ENCODE results near the gene MUC16.
A peak's percentile ranks its signal among the peaks of the same experiment; 100 is the strongest.
"Not testable (repeated sequence)": the region's sequence is repeated elsewhere in the genome, so short reads cannot be mapped to it uniquely, and the experiment has no call there.

The MUC16 gene

DNA sequence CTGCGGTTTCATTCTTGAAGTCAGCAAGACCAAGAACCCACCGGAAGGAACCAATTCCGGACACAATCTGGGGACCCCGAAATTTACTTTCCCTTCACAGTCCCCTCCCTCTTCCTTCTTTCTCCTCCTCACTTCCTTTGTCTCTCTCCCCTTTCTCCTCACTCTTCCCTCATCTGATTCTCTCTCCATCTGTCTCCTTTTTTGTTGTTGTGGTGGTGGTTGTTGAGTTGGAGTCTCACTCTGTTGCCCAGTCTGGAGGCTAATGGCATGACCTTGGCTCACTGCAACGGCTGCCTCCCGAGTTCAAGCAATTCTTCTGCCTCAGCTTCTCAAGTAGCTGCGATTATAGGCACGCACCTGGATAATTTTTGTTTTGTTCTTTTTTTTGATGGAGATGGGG lies 44.0 kb upstream of the MUC16 start:
- Histone ChIP-seq H3K27ac (ENCODE audit: low read depth, low read length) (peak overlapping the region; percentile 57), H3K79me1 (ENCODE audit: low read length) (no peaks in the 10 kb centered on the region), H3K4ac (ENCODE audit: low read depth, low read length) (no peak overlapping the region), H4K8ac (ENCODE audit: low read depth, low read length) (no peak overlapping the region), H3K4me1 (ENCODE audit: control insufficient read depth, low read depth, low read length) (no peaks in the 10 kb centered on the region), H3K18ac (ENCODE audit: low read length) (no peak overlapping the region), H3K79me2 (ENCODE audit: control insufficient read depth, insufficient read depth, low read length) (no peaks in the 10 kb centered on the region), H4K5ac (ENCODE audit: low read length) (no peak overlapping the region), H3K56ac (ENCODE audit: low read length) (peak overlapping the region; percentile 7), H2AK5ac (ENCODE audit: low read length) (no peak overlapping the region), H3K27me3 (ENCODE audit: insufficient read depth, low read length, poor library complexity) (no peaks in the 10 kb centered on the region), H3K9ac (ENCODE audit: low read length) (no peak overlapping the region), H2BK5ac (ENCODE audit: low read length) (no peak overlapping the region), H3K4me2 (ENCODE audit: low read length) (no peak overlapping the region), H2BK120ac (ENCODE audit: low read depth, low read length) (no peak overlapping the region), H3K23ac (ENCODE audit: low read length) (no peak overlapping the region), H3K36me3 (ENCODE audit: control insufficient read depth, insufficient read depth, low read length) (no peaks in the 10 kb centered on the region), H2BK15ac (replicated peaks; ENCODE audit: low read depth) (no peak overlapping the region), H3K4me3 (ENCODE audit: low read length) (no peak overlapping the region)
- no peak for DNase-seq
- no CpG with 5 or more reads among the region's 8 CpGs for WGBS (ENCODE audit: extremely low coverage, insufficient coverage, low lambda C conversion rate)

DNA sequence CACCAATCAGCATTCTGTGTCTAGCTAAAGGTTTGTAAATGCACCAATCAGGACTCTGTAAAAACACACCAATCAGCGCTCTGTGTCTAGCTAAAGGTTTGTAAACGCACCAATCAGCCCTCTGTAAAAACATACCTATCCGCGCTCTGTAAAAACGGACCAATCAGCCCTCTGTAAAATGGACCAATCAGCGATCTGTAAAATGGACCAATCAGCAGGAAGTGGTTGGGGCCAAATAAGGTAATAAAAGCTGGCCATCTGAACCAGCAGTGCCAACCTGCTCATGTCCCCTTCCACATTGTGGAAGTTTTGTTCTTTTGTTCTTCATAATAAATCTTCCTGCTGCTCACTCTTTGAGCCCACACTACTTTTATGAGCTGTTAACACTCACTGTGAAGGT lies 43.5 kb upstream of the MUC16 start:
- not testable (repeated sequence) for H3K79me1 ChIP-seq (ENCODE audit: low read length); H4K5ac ChIP-seq (ENCODE audit: low read length); H3K27me3 ChIP-seq (ENCODE audit: insufficient read depth, low read length, poor library complexity); H2BK15ac ChIP-seq (replicated peaks; ENCODE audit: low read depth); H2BK120ac ChIP-seq (ENCODE audit: low read depth, low read length); DNase-seq; H3K36me3 ChIP-seq (ENCODE audit: control insufficient read depth, insufficient read depth, low read length); H3K79me2 ChIP-seq (ENCODE audit: control insufficient read depth, insufficient read depth, low read length); H3K4me1 ChIP-seq (ENCODE audit: control insufficient read depth, low read depth, low read length); H2AK5ac ChIP-seq (ENCODE audit: low read length); H3K9ac ChIP-seq (ENCODE audit: low read length); H3K18ac ChIP-seq (ENCODE audit: low read length); H3K4ac ChIP-seq (ENCODE audit: low read depth, low read length); H4K8ac ChIP-seq (ENCODE audit: low read depth, low read length); H3K27ac ChIP-seq (ENCODE audit: low read depth, low read length); H2BK5ac ChIP-seq (ENCODE audit: low read length); H3K23ac ChIP-seq (ENCODE audit: low read length); H3K4me2 ChIP-seq (ENCODE audit: low read length); H3K4me3 ChIP-seq (ENCODE audit: low read length); H3K56ac ChIP-seq (ENCODE audit: low read length)
- no CpG with 5 or more reads among the region's 6 CpGs for WGBS (ENCODE audit: extremely low coverage, insufficient coverage, low lambda C conversion rate)

DNA sequence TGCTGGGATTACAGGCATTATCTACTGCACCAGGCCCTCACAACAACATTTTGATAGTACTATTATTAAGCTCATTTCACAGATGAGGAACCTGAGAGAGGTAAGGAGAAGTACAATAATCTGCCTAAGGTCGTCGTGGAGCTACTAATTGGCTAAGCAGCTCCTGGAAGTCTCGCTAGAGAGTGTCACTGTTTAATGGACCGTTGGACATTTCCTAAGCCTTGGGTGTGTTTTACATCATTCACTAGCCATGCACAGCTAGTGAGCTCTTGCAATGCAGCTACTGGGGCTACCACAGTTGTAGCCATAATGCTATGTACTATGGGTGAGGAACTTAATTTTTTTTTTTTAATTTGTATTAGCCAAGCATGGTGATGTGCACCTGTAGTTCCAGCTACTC lies 42.7 kb upstream of the MUC16 start:
- Histone ChIP-seq H4K5ac (ENCODE audit: low read length) (no peak overlapping the region), H3K79me1 (ENCODE audit: low read length) (no peaks in the 10 kb centered on the region), H3K4me2 (ENCODE audit: low read length) (no peak overlapping the region), H2BK120ac (ENCODE audit: low read depth, low read length) (no peak overlapping the region), H3K27ac (ENCODE audit: low read depth, low read length) (no peak overlapping the region), H3K23ac (ENCODE audit: low read length) (no peak overlapping the region), H4K8ac (ENCODE audit: low read depth, low read length) (no peak overlapping the region), H2AK5ac (ENCODE audit: low read length) (no peak overlapping the region), H3K9ac (ENCODE audit: low read length) (no peak overlapping the region), H3K4me3 (ENCODE audit: low read length) (no peak overlapping the region), H3K4ac (ENCODE audit: low read depth, low read length) (no peak overlapping the region), H2BK15ac (replicated peaks; ENCODE audit: low read depth) (no peak overlapping the region), H2BK5ac (ENCODE audit: low read length) (no peak overlapping the region), H3K18ac (ENCODE audit: low read length) (no peak overlapping the region), H3K27me3 (ENCODE audit: insufficient read depth, low read length, poor library complexity) (no peaks in the 10 kb centered on the region), H3K56ac (ENCODE audit: low read length) (no peak overlapping the region), H3K79me2 (ENCODE audit: control insufficient read depth, insufficient read depth, low read length) (no peaks in the 10 kb centered on the region), H3K36me3 (ENCODE audit: control insufficient read depth, insufficient read depth, low read length) (no peaks in the 10 kb centered on the region), H3K4me1 (ENCODE audit: control insufficient read depth, low read depth, low read length) (no peaks in the 10 kb centered on the region)
- no CpG with 5 or more reads among the region's 4 CpGs for WGBS (ENCODE audit: extremely low coverage, insufficient coverage, low lambda C conversion rate)
- no peak for DNase-seq

DNA sequence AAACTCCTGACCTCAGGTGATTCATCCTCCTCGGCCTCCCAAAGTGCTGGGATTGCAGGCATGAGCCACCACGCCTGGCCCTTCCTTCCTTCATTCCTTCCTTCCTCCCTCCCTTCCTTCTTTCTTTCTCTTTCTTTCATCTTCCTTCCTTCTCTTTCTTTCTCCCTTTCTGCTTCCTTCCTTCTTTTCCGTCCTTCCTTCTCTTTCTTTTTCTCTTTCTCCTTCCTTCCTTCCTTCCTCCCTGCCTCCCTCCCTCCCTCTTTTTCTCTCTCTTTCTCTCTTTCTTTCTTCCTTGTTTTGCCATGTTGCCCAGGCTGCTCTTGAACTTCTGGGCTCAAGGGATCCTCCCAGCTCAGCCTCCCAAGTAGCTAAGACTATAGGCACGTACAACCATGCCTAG lies 36.5 kb upstream of the MUC16 start:
- WGBS (ENCODE audit: extremely low coverage, insufficient coverage, low lambda C conversion rate), result no CpG with 5 or more reads among the region's 4 CpGs
- Histone ChIP-seq H4K8ac (ENCODE audit: low read depth, low read length) (no peak overlapping the region), H3K23ac (ENCODE audit: low read length) (no peak overlapping the region), H3K9ac (ENCODE audit: low read length) (no peak overlapping the region), H3K27me3 (ENCODE audit: insufficient read depth, low read length, poor library complexity) (no peaks in the 10 kb centered on the region), H3K79me2 (ENCODE audit: control insufficient read depth, insufficient read depth, low read length) (no peaks in the 10 kb centered on the region), H3K4me2 (ENCODE audit: low read length) (no peak overlapping the region), H2BK5ac (ENCODE audit: low read length) (no peak overlapping the region), H3K4ac (ENCODE audit: low read depth, low read length) (no peak overlapping the region), H3K4me3 (ENCODE audit: low read length) (no peak overlapping the region), H2BK15ac (replicated peaks; ENCODE audit: low read depth) (no peak overlapping the region), H3K18ac (ENCODE audit: low read length) (no peak overlapping the region), H3K79me1 (ENCODE audit: low read length) (no peaks in the 10 kb centered on the region), H4K5ac (ENCODE audit: low read length) (no peak overlapping the region), H3K56ac (ENCODE audit: low read length) (no peak overlapping the region), H3K27ac (ENCODE audit: low read depth, low read length) (no peak overlapping the region), H3K4me1 (ENCODE audit: control insufficient read depth, low read depth, low read length) (no peaks in the 10 kb centered on the region), H3K36me3 (ENCODE audit: control insufficient read depth, insufficient read depth, low read length) (no peaks in the 10 kb centered on the region), H2BK120ac (ENCODE audit: low read depth, low read length) (no peak overlapping the region), H2AK5ac (ENCODE audit: low read length) (no peak overlapping the region)
- DNase-seq, result no peak

DNA sequence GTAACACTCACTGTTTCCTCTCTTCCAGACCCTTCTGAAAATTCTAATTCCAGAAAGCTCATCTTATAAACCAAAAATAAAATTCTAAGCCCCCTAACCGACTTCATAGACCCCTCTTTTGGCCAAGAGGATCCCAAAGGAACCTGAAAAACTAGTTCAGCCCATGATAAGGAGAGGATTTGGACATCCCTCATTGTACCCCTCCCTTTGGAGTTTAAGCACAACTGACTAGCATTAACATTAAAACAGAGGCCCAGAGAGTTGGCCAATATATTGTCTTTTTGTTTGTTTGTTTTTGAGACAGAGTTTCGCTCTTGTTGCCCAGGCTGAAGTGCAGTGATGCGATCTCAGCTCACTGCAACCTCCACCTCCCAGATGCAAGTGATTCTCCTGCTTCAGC lies 34.2 kb upstream of the MUC16 start:
- no peak overlapping the region for H3K23ac ChIP-seq (ENCODE audit: low read length)
- H2BK5ac ChIP-seq (ENCODE audit: low read length), result no peak overlapping the region
- H2BK15ac ChIP-seq (replicated peaks; ENCODE audit: low read depth), result no peak overlapping the region
- no peak overlapping the region for H3K18ac ChIP-seq (ENCODE audit: low read length)
- H3K79me2 ChIP-seq (ENCODE audit: control insufficient read depth, insufficient read depth, low read length), result no peaks in the 10 kb centered on the region
- H3K9ac ChIP-seq (ENCODE audit: low read length), result no peak overlapping the region
- no peaks in the 10 kb centered on the region for H3K4me1 ChIP-seq (ENCODE audit: control insufficient read depth, low read depth, low read length)
- no peak overlapping the region for H4K5ac ChIP-seq (ENCODE audit: low read length)
- H4K8ac ChIP-seq (ENCODE audit: low read depth, low read length), result no peak overlapping the region
- H3K4me2 ChIP-seq (ENCODE audit: low read length), result no peak overlapping the region
- no peaks in the 10 kb centered on the region for H3K36me3 ChIP-seq (ENCODE audit: control insufficient read depth, insufficient read depth, low read length)
- no peaks in the 10 kb centered on the region for H3K79me1 ChIP-seq (ENCODE audit: low read length)
- no peaks in the 10 kb centered on the region for H3K27me3 ChIP-seq (ENCODE audit: insufficient read depth, low read length, poor library complexity)
- DNase-seq, result no peak
- no peak overlapping the region for H3K4ac ChIP-seq (ENCODE audit: low read depth, low read length)
- WGBS (ENCODE audit: extremely low coverage, insufficient coverage, low lambda C conversion rate), result no CpG with 5 or more reads among the region's 3 CpGs
- no peak overlapping the region for H2AK5ac ChIP-seq (ENCODE audit: low read length)
- H3K56ac ChIP-seq (ENCODE audit: low read length), result no peak overlapping the region
- no peak overlapping the region for H3K27ac ChIP-seq (ENCODE audit: low read depth, low read length)
- no peak overlapping the region for H3K4me3 ChIP-seq (ENCODE audit: low read length)
- no peak overlapping the region for H2BK120ac ChIP-seq (ENCODE audit: low read depth, low read length)

DNA sequence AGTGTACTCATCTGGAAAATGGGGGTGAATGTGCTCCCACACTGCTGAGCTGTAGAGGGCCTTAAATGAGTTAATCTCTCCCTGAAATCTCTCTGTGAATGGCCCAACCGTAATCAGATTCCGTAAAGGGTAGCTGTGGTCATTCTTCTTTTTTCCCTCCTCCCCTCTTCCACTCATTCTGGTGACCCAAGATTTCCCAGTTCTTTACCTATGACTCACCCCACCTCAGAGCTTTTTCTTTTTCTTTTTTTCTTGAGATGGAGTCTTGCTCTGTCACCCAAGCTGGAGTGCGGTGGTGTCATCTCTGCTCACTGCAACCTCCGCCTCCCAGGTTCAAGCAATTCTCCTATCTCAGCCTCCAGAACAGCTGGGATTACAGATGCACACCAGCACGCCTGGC lies 33.3 kb upstream of the MUC16 start:
- Histone ChIP-seq H3K56ac (ENCODE audit: low read length) (no peak overlapping the region), H3K4me1 (ENCODE audit: control insufficient read depth, low read depth, low read length) (no peaks in the 10 kb centered on the region), H3K79me1 (ENCODE audit: low read length) (no peaks in the 10 kb centered on the region), H2BK120ac (ENCODE audit: low read depth, low read length) (no peak overlapping the region), H3K79me2 (ENCODE audit: control insufficient read depth, insufficient read depth, low read length) (no peaks in the 10 kb centered on the region), H3K27me3 (ENCODE audit: insufficient read depth, low read length, poor library complexity) (no peaks in the 10 kb centered on the region), H3K4ac (ENCODE audit: low read depth, low read length) (no peak overlapping the region), H3K27ac (ENCODE audit: low read depth, low read length) (no peak overlapping the region), H2BK5ac (ENCODE audit: low read length) (no peak overlapping the region), H3K18ac (ENCODE audit: low read length) (no peak overlapping the region), H2AK5ac (ENCODE audit: low read length) (no peak overlapping the region), H4K5ac (ENCODE audit: low read length) (no peak overlapping the region), H3K4me2 (ENCODE audit: low read length) (no peak overlapping the region), H2BK15ac (replicated peaks; ENCODE audit: low read depth) (no peak overlapping the region), H3K23ac (ENCODE audit: low read length) (no peak overlapping the region), H4K8ac (ENCODE audit: low read depth, low read length) (no peak overlapping the region), H3K9ac (ENCODE audit: low read length) (no peak overlapping the region), H3K4me3 (ENCODE audit: low read length) (no peak overlapping the region), H3K36me3 (ENCODE audit: control insufficient read depth, insufficient read depth, low read length) (no peaks in the 10 kb centered on the region)
- DNase-seq, result peak; percentile 38
- WGBS (ENCODE audit: extremely low coverage, insufficient coverage, low lambda C conversion rate), result no CpG with 5 or more reads among the region's 5 CpGs

All from mesendoderm (in vitro differentiated cells).